IMR-90 (cell line): ENCODE measurements around the gene GRPEL2.

ENCODE experiments used
- CEBPB ChIP-seq: IDR thresholded peaks from 2 replicates; pipeline ENCODE4 v1.6.1; 2012; ENCODE audit warnings: low read depth, low read length, improper control_type of control experiment
- CHD1 ChIP-seq: IDR thresholded peaks from 2 replicates; pipeline ENCODE4 v1.6.1; 2012; ENCODE audit warnings: low read depth, low read length, improper control_type of control experiment
- MAFK ChIP-seq: IDR thresholded peaks from 2 replicates; pipeline ENCODE4 v1.6.1; 2012; ENCODE audit warnings: low read depth, low read length, improper control_type of control experiment
- POLR2A ChIP-seq: IDR thresholded peaks from 2 replicates; pipeline ENCODE4 v1.6.1; 2012; ENCODE audit warnings: mild to moderate bottlenecking, low read depth, low read length
- RAD21 ChIP-seq: IDR thresholded peaks from 2 replicates; pipeline ENCODE4 v1.6.1; 2012; ENCODE audit warnings: low read length, improper control_type of control experiment
- RCOR1 ChIP-seq: IDR thresholded peaks from 2 replicates; pipeline ENCODE4 v1.6.1; 2012; ENCODE audit warnings: mild to moderate bottlenecking, low read length, improper control_type of control experiment; ENCODE audit not compliant: insufficient replicate concordance
- RFX5 ChIP-seq: IDR thresholded peaks from 2 replicates; pipeline ENCODE4 v1.8.0; 2012; ENCODE audit warnings: low read depth, mild to moderate bottlenecking, low read length, moderate library complexity
- SMC3 ChIP-seq: fragments of 150-350 bp; IDR thresholded peaks from 2 replicates; pipeline ENCODE4 v1.6.1; 2016; ENCODE audit warnings: low read depth, mild to moderate bottlenecking, antibody characterized with exemption, low read length, moderate library complexity
- TF ChIP-seq, protein P1 (sequence below): fragments of 150-350 bp; IDR thresholded peaks from 2 replicates; pipeline ENCODE4 v1.6.1; 2017; ENCODE audit warnings: mild to moderate bottlenecking, antibody characterized with exemption, low read length, low read depth
- TF ChIP-seq, protein P2 (sequence below): conservative IDR thresholded peaks from 2 replicates; pipeline ENCODE4 v1.5.1; 2012; ENCODE audit warnings: mild to moderate bottlenecking, low read depth, low read length, improper control_type of control experiment
- TF ChIP-seq, protein P3 (sequence below): fragments of 150-350 bp; IDR thresholded peaks from 2 replicates; pipeline ENCODE4 v1.6.1; 2016; ENCODE audit warnings: low read depth, mild to moderate bottlenecking, low read length, moderate library complexity, borderline replicate concordance

DNA sequence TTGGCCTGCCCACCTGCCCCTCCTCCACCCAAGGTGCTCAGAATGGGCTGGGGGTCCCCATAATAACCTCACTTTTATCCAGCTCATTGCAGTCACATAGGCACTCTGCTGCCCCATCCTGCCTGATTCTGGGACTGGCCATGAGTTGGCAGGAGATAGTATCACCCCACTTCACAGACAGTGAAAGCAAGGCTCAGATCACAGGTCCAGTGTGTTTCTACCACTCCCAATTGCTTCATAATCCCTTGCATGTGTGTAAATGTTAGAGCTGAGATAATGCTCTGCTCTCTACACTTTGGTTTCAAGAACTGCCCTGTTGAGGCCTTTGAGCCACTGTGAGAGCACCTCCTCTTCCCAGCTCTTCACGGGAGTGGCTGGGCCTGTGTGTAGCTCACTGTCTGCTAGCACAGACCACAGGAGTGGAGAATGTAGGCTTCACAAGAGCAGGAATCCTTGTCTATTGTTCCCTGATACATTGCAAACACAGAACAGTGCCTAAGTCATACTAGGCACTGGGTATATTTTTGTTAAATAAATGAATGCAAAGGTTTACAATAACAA is 20.9 kb downstream of the GRPEL2 start:
- TF ChIP-seq RAD21 (no peak), CHD1 (no peak), POLR2A (no peak), CEBPB (no peak), RCOR1 (no peak), SMC3 (no peak), MAFK (no peak), RFX5 (no peak)
- TF ChIP-seq, protein P1, sequence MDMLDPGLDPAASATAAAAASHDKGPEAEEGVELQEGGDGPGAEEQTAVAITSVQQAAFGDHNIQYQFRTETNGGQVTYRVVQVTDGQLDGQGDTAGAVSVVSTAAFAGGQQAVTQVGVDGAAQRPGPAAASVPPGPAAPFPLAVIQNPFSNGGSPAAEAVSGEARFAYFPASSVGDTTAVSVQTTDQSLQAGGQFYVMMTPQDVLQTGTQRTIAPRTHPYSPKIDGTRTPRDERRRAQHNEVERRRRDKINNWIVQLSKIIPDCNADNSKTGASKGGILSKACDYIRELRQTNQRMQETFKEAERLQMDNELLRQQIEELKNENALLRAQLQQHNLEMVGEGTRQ: no peak
- TF ChIP-seq, protein P2, sequence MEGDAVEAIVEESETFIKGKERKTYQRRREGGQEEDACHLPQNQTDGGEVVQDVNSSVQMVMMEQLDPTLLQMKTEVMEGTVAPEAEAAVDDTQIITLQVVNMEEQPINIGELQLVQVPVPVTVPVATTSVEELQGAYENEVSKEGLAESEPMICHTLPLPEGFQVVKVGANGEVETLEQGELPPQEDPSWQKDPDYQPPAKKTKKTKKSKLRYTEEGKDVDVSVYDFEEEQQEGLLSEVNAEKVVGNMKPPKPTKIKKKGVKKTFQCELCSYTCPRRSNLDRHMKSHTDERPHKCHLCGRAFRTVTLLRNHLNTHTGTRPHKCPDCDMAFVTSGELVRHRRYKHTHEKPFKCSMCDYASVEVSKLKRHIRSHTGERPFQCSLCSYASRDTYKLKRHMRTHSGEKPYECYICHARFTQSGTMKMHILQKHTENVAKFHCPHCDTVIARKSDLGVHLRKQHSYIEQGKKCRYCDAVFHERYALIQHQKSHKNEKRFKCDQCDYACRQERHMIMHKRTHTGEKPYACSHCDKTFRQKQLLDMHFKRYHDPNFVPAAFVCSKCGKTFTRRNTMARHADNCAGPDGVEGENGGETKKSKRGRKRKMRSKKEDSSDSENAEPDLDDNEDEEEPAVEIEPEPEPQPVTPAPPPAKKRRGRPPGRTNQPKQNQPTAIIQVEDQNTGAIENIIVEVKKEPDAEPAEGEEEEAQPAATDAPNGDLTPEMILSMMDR: no peak
- TF ChIP-seq, protein P3, sequence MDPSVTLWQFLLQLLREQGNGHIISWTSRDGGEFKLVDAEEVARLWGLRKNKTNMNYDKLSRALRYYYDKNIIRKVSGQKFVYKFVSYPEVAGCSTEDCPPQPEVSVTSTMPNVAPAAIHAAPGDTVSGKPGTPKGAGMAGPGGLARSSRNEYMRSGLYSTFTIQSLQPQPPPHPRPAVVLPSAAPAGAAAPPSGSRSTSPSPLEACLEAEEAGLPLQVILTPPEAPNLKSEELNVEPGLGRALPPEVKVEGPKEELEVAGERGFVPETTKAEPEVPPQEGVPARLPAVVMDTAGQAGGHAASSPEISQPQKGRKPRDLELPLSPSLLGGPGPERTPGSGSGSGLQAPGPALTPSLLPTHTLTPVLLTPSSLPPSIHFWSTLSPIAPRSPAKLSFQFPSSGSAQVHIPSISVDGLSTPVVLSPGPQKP: no peak
